HepG2 (cell line): ENCODE results near the gene PHF13. TPM values are rescaled to one million over a fixed set of nuclear protein-coding genes. Genes with fewer than 3 reads are reported as not detected.

Experiments used
- CERS6 ChIP-seq: sonication (generic); formaldehyde crosslinking; IDR thresholded peaks from 2 replicates; pipeline ENCODE4 v1.5.0; 2020; ENCODE audit warnings: missing genetic modification reagents
- E2F2 ChIP-seq: sonication (generic); formaldehyde crosslinking; IDR thresholded peaks from 2 replicates; pipeline ENCODE4 v1.4.0; 2020; ENCODE audit warnings: missing genetic modification reagents, borderline replicate concordance
- FOXA1 ChIP-seq, 2 experiments: fragments of 450-650 bp in 1 of 2; sonication (generic) in 1 of 2; formaldehyde crosslinking in 1 of 2; IDR thresholded peaks; 2 replicates each; pipeline versions ENCODE4 v1.4.0 to v1.6.1; 2016 to 2020; ENCODE audit warnings: missing genetic modification reagents in 1 of 2
- HMGXB4 ChIP-seq, 2 experiments: sonication (generic) in 1 of 2; formaldehyde crosslinking in 1 of 2; IDR thresholded peaks; 2 replicates each; pipeline versions ENCODE4 v1.4.0 to v1.6.1; 2018 to 2020; ENCODE audit warnings: missing genetic modification reagents in 2 of 2, borderline replicate concordance in 1 of 2, low read depth in 1 of 2, mild to moderate bottlenecking in 1 of 2, missing biosample characterization in 1 of 2
- HNRNPL ChIP-seq: fragments of 200-400 bp; formaldehyde crosslinking; IDR thresholded peaks from 2 replicates; pipeline ENCODE4 v1.6.1; 2017; ENCODE audit warnings: mild to moderate bottlenecking, low read depth, low read length
- HNRNPUL1 ChIP-seq: fragments of 200-400 bp; formaldehyde crosslinking; IDR thresholded peaks from 2 replicates; pipeline ENCODE4 v1.6.1; 2017; ENCODE audit warnings: low read depth, mild to moderate bottlenecking, low read length, moderate library complexity
- HOXA9 ChIP-seq: sonication (generic); formaldehyde crosslinking; IDR thresholded peaks from 2 replicates; pipeline ENCODE4 v1.8.1; 2022; ENCODE audit warnings: missing genetic modification reagents, mild to moderate bottlenecking, moderate library complexity, borderline replicate concordance
- MZF1 ChIP-seq: sonication (generic); formaldehyde crosslinking; IDR thresholded peaks from 2 replicates; pipeline ENCODE4 v1.8.1; 2023; ENCODE audit warnings: mild to moderate bottlenecking, missing genetic modification reagents, borderline replicate concordance
- NFKBIZ ChIP-seq: IDR thresholded peaks from 2 replicates; pipeline ENCODE4 v1.6.1; 2018; ENCODE audit warnings: missing genetic modification reagents, missing compliant biosample characterization
- NR2F1 ChIP-seq, 2 experiments: fragments of 450-650 bp in 1 of 2; formaldehyde crosslinking in 1 of 2; IDR thresholded peaks; 2 replicates each; pipeline versions ENCODE4 v1.5.0 to v1.6.1; 2016 to 2020; ENCODE audit warnings: mild to moderate bottlenecking in 1 of 2, missing compliant biosample characterization in 1 of 2, missing genetic modification reagents in 1 of 2, moderate library complexity in 1 of 2
- PAF1 ChIP-seq: IDR thresholded peaks from 2 replicates; pipeline ENCODE4 v1.6.1; 2016; ENCODE audit warnings: missing genetic modification reagents, missing compliant biosample characterization
- PAX8 ChIP-seq: sonication (generic); formaldehyde crosslinking; IDR thresholded peaks from 2 replicates; pipeline ENCODE4 v1.8.0; 2022; ENCODE audit warnings: mild to moderate bottlenecking, missing genetic modification reagents, borderline replicate concordance
- SOX5 ChIP-seq: IDR thresholded peaks from 2 replicates; pipeline ENCODE4 v1.6.1; 2016; ENCODE audit warnings: borderline replicate concordance
- ZBTB33 ChIP-seq: sonication (generic); formaldehyde crosslinking; IDR thresholded peaks from 2 replicates; pipeline ENCODE4 v1.4.0; 2020; ENCODE audit warnings: missing genetic modification reagents
- ZBTB8A ChIP-seq: sonication (generic); formaldehyde crosslinking; IDR thresholded peaks from 2 replicates; pipeline ENCODE4 v1.4.0; 2020; ENCODE audit warnings: mild to moderate bottlenecking, low read depth, missing genetic modification reagents, borderline replicate concordance
- ZNF138 ChIP-seq: sonication (generic); formaldehyde crosslinking; IDR thresholded peaks from 2 replicates; pipeline ENCODE4 v1.5.0; 2020; ENCODE audit warnings: mild to moderate bottlenecking, low read depth, missing genetic modification reagents
- ZNF256 ChIP-seq: sonication (generic); formaldehyde crosslinking; conservative IDR thresholded peaks from 2 replicates; pipeline ENCODE4 v1.4.0; 2020; ENCODE audit warnings: missing genetic modification reagents
- ZNF263 ChIP-seq: sonication (generic); formaldehyde crosslinking; IDR thresholded peaks from 2 replicates; pipeline ENCODE4 v1.4.0; 2020; ENCODE audit warnings: missing genetic modification reagents
- ZNF44 ChIP-seq: sonication (generic); formaldehyde crosslinking; IDR thresholded peaks from 2 replicates; pipeline ENCODE4 v1.5.1; 2020; ENCODE audit warnings: mild to moderate bottlenecking, missing genetic modification reagents
- ZNF563 ChIP-seq: sonication (generic); formaldehyde crosslinking; IDR thresholded peaks from 2 replicates; pipeline ENCODE4 v1.8.0; 2022; ENCODE audit warnings: mild to moderate bottlenecking, moderate library complexity, missing genetic modification reagents
- ZNF749 ChIP-seq: sonication (generic); formaldehyde crosslinking; IDR thresholded peaks from 2 replicates; pipeline ENCODE4 v1.8.0; 2022; ENCODE audit warnings: mild to moderate bottlenecking, missing genetic modification reagents, moderate library complexity, borderline replicate concordance
- ZNF761 ChIP-seq: sonication (generic); formaldehyde crosslinking; conservative IDR thresholded peaks from 2 replicates; pipeline ENCODE4 v1.4.0; 2020; ENCODE audit warnings: mild to moderate bottlenecking, missing genetic modification reagents
- ZSCAN22 ChIP-seq: sonication (generic); formaldehyde crosslinking; IDR thresholded peaks from 2 replicates; pipeline ENCODE4 v1.4.0; 2020; ENCODE audit warnings: mild to moderate bottlenecking, missing genetic modification reagents
- polyA plus RNA-seq, 8 experiments: library from polyadenylated mRNA; depleted of rRNA in 3 of 8; stranded (reverse) in 7 of 8; unstranded in 1 of 8; fragments of >200 nt; fragmentation: Illumina TruSeq in 4 of 8; extraction: Trizol in 4 of 8; gene quantifications; 2 replicates each; pipeline versions ENCODE4 v1.2.1 to v1.2.3, GENCODE V29; 2011 to 2016; ENCODE audit warnings: low read depth in 4 of 8, missing spikeins in 1 of 8, mixed read lengths in 1 of 8; ENCODE audit not compliant: insufficient read depth in 1 of 8
- total RNA-seq, 5 experiments: library from RNA; depleted of rRNA; stranded (reverse); fragments of >200 nt; fragmentation: Illumina TruSeq; extraction: Trizol; gene quantifications; 2 replicates each; pipeline ENCODE4 v1.2.3, GENCODE V29; 2016; ENCODE audit warnings: low read depth in 1 of 5

PHF13 gene
- total and polyA plus RNA-seq, 2 of the 13 experiments (the other 11 are each of a cell fraction or from before 2014, with no cell fraction given) = 4.7 to 7.4 TPM

- no peak for TF ChIP-seq PAX8 (CRISPR knock-in tag)
- peak; percentile 62; the same call in 1 of the 2 replicates for TF ChIP-seq ZNF138 (CRISPR knock-in tag)
- no peak for TF ChIP-seq ZNF263 (CRISPR knock-in tag)
- no peak for TF ChIP-seq NR2F1 (CRISPR knock-in tag; IDR thresholded peaks at IDR 0.05)
- no peak for TF ChIP-seq ZBTB33
- TF ChIP-seq MZF1 (CRISPR knock-in tag) = no peak
- no peak; the same call in 1 of the 2 replicates for TF ChIP-seq HOXA9 (CRISPR knock-in tag)
- TF ChIP-seq CERS6 (CRISPR knock-in tag) = peak; percentile 79; the same call in 1 of the 2 replicates
- TF ChIP-seq SOX5 = no peak
- peak in 1 of 2 experiments; percentile 18; a peak in 3 of 4 replicates for TF ChIP-seq HMGXB4 (CRISPR knock-in tag; IDR thresholded peaks at IDR 0.05; ENCODE audit: borderline replicate concordance in 1 of 2, low read depth in 1 of 2)
- TF ChIP-seq ZSCAN22 (CRISPR knock-in tag) = no peak
- TF ChIP-seq ZNF256 (CRISPR knock-in tag) = peak; percentile 79; the same call in 1 of the 2 replicates
- TF ChIP-seq ZNF563 (CRISPR knock-in tag) = peak; percentile 8; the same call in 1 of the 2 replicates
- no peak for TF ChIP-seq ZNF44 (CRISPR knock-in tag)
- no peak for TF ChIP-seq HNRNPUL1
- TF ChIP-seq NFKBIZ = 0 out of 2 replicates have a peak, but pooled peaks have one; percentile 5
- no peak for TF ChIP-seq PAF1 (CRISPR knock-in tag)
- TF ChIP-seq E2F2 (CRISPR knock-in tag) = no peak
- no peak for TF ChIP-seq ZBTB8A (CRISPR knock-in tag)
- no peak for TF ChIP-seq FOXA1 (IDR thresholded peaks at IDR 0.05)
- TF ChIP-seq FOXA1 (CRISPR knock-in tag; IDR thresholded peaks at IDR 0.05) = no peak
- TF ChIP-seq ZNF761 = no peak; the same call in 1 of the 2 replicates
- no peak for TF ChIP-seq ZNF749 (CRISPR knock-in tag)
- no peak for TF ChIP-seq HNRNPL
Observed at GRCh38 chr1:6601923-6602668, 11.4 kb upstream of the PHF13 start (continued).
